Measurements from ENCODE around the gene MGRN1. TPM values are rescaled to one million over a fixed set of nuclear protein-coding genes. Genes with fewer than 3 reads are reported as not detected.

Gene MGRN1
- total RNA-seq, 2 donors from 2014 or later, result 66.9 to 71.4 TPM

DNA sequence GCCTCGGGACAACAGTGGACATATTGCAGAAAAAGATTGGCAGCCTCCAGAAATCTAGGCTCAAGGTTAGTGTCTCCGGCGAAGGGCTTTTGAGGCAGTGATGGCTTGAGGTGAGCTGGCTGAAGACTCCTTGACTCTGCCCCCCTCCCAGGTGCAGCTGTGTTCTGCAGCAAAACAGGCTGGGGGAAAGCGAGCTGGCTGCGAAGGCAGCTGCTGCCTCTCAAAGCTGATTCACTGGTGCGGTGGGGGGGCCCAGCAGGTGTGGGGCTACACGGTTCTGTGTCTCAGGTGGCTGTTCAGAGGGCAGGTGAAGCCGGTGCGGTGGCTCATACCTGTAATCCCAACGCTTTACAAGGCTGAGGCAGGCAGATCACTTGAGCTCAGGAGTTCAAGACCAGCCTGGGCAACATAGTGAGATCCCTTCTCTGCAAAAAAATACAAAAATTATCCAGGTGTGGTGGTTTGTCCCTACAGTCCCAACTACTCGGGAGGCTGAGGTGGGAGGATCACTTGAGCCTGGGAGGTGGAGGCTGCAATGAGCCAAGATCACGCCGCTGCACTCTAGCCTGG, 45.6 kb upstream of the MGRN1 start:
- Mint-ChIP-seq H3K27me3 (ENCODE audit: insufficient read depth) (no peaks in the 10 kb centered on the region), H3K9me3 (no peaks in the 10 kb centered on the region), H3K4me1 (no peaks in the 10 kb centered on the region), H3K36me3 (ENCODE audit: low read depth) (no peaks in the 10 kb centered on the region), H3K27ac (no peak overlapping the region), H3K4me3 (no peak overlapping the region)
- H3K9ac ChIP-seq (ENCODE audit: extremely low read depth, low read length, poor library complexity, severe bottlenecking), result no peak overlapping the region
- no peaks in the 10 kb centered on the region for H3K9me3 ChIP-seq (ENCODE audit: control insufficient read depth, low read length)
- H3K4me3 ChIP-seq (ENCODE audit: low read length), result no peak overlapping the region
- DNase-seq, result peak; percentile 39
- TF ChIP-seq, protein P1, sequence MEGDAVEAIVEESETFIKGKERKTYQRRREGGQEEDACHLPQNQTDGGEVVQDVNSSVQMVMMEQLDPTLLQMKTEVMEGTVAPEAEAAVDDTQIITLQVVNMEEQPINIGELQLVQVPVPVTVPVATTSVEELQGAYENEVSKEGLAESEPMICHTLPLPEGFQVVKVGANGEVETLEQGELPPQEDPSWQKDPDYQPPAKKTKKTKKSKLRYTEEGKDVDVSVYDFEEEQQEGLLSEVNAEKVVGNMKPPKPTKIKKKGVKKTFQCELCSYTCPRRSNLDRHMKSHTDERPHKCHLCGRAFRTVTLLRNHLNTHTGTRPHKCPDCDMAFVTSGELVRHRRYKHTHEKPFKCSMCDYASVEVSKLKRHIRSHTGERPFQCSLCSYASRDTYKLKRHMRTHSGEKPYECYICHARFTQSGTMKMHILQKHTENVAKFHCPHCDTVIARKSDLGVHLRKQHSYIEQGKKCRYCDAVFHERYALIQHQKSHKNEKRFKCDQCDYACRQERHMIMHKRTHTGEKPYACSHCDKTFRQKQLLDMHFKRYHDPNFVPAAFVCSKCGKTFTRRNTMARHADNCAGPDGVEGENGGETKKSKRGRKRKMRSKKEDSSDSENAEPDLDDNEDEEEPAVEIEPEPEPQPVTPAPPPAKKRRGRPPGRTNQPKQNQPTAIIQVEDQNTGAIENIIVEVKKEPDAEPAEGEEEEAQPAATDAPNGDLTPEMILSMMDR (conservative IDR thresholded peaks at IDR 0.05), result no peak
- no peaks in the 10 kb centered on the region for H3K4me1 ChIP-seq (ENCODE audit: control insufficient read depth, insufficient read depth, low read length)
- no peaks in the 10 kb centered on the region for H3K36me3 ChIP-seq (ENCODE audit: control insufficient read depth, insufficient read depth, low read length)
- no peak overlapping the region for H3K27ac ChIP-seq (ENCODE audit: low read depth, low read length)
- 90 to 92% methylated on average over 7 to 13 of the region's 13 CpGs for WGBS, 2 experiments (ENCODE audit: insufficient coverage in 1 of 2, insufficient read length in 1 of 2)
- H3K27me3 ChIP-seq (ENCODE audit: control insufficient read depth, insufficient read depth, low read length, poor library complexity, severe bottlenecking), result no peaks in the 10 kb centered on the region

DNA sequence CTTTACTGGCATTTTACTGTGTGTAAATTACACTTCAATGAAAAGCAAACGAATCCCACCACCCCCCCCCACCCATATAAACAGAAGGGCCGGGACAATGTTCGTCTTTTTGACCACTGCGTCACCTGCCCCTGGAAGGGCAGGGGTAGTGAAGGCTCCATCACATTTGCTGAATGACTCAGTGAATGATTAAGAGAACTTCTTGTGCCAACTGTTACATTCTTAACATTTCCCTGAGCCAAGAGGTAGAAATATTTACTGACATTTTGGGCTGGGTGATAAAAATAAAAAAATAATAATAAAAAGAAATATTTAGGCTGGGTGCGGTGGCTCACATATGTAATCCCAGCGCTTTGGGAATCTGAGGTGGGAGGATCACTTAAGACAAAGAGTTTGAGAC, 44.4 kb upstream of the MGRN1 start:
- H3K9me3 Mint-ChIP-seq, result no peaks in the 10 kb centered on the region
- TF ChIP-seq, protein P1 (conservative IDR thresholded peaks at IDR 0.05), result no peak
- no peak for DNase-seq
- Histone ChIP-seq H3K36me3 (ENCODE audit: control insufficient read depth, insufficient read depth, low read length) (no peaks in the 10 kb centered on the region), H3K4me3 (ENCODE audit: low read length) (no peak overlapping the region), H3K27me3 (ENCODE audit: control insufficient read depth, insufficient read depth, low read length, poor library complexity, severe bottlenecking) (no peaks in the 10 kb centered on the region), H3K9ac (ENCODE audit: extremely low read depth, low read length, poor library complexity, severe bottlenecking) (no peak overlapping the region), H3K27ac (ENCODE audit: low read depth, low read length) (no peak overlapping the region), H3K4me1 (ENCODE audit: control insufficient read depth, insufficient read depth, low read length) (no peaks in the 10 kb centered on the region), H3K9me3 (ENCODE audit: control insufficient read depth, low read length) (no peaks in the 10 kb centered on the region)
- H3K36me3 Mint-ChIP-seq (ENCODE audit: low read depth), result no peaks in the 10 kb centered on the region
- 80 to 100% methylated on average over 1 to 5 of the region's 6 CpGs for WGBS, 2 experiments (ENCODE audit: insufficient coverage in 1 of 2, insufficient read length in 1 of 2)
- H3K27me3 Mint-ChIP-seq (ENCODE audit: insufficient read depth), result no peaks in the 10 kb centered on the region
- H3K4me3 Mint-ChIP-seq, result no peak overlapping the region
- no peak overlapping the region for H3K27ac Mint-ChIP-seq
- H3K4me1 Mint-ChIP-seq, result no peaks in the 10 kb centered on the region

DNA sequence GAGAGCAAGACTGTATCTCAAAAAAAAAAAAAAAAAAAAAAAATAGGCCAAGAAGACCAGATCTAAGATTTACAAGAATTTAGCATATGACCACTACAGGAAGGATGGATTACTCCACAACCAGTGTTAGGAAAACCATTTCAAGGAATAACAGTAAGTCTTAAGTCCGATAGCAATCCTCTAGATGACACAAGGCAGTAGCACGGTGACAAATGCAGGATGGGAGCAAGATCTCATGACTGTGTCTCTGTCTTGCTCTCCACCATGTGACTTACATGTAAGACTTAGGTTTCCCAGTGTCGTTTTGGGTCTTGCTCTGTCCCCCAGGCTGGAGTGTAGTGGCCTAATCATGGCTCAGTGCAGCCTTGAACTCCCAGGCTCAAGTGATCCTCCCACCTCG, 40.7 kb upstream of the MGRN1 start:
- no peaks in the 10 kb centered on the region for H3K27me3 ChIP-seq (ENCODE audit: control insufficient read depth, insufficient read depth, low read length, poor library complexity, severe bottlenecking)
- H3K36me3 ChIP-seq (ENCODE audit: control insufficient read depth, insufficient read depth, low read length), result no peaks in the 10 kb centered on the region
- Mint-ChIP-seq H3K9me3 (peaks cover 13% of the 10 kb centered on the region), H3K27me3 (ENCODE audit: insufficient read depth) (peaks cover 4% of the 10 kb centered on the region), H3K27ac (no peak overlapping the region), H3K4me1 (peaks cover 4% of the 10 kb centered on the region), H3K36me3 (ENCODE audit: low read depth) (no peaks in the 10 kb centered on the region), H3K4me3 (no peak overlapping the region)
- H3K9me3 ChIP-seq (ENCODE audit: control insufficient read depth, low read length), result peaks cover 10% of the 10 kb centered on the region
- no peak overlapping the region for H3K9ac ChIP-seq (ENCODE audit: extremely low read depth, low read length, poor library complexity, severe bottlenecking)
- peak; percentile 26 for DNase-seq
- H3K27ac ChIP-seq (ENCODE audit: low read depth, low read length), result no peak overlapping the region
- no peak overlapping the region for H3K4me3 ChIP-seq (ENCODE audit: low read length)
- TF ChIP-seq, protein P1 (conservative IDR thresholded peaks at IDR 0.05), result no peak
- 94 to 100% methylated on average over 3 to 4 of the region's 4 CpGs for WGBS, 2 experiments (ENCODE audit: insufficient coverage in 1 of 2, insufficient read length in 1 of 2)
- no peaks in the 10 kb centered on the region for H3K4me1 ChIP-seq (ENCODE audit: control insufficient read depth, insufficient read depth, low read length)
